HepG2 (cell line): ENCODE results near the gene TRIM25. TPM values are rescaled to one million over a fixed set of nuclear protein-coding genes. Genes with fewer than 3 reads are reported as not detected.

Source experiments
- CREB1 ChIP-seq, 2 experiments: fragments of 450-650 bp in 1 of 2; IDR thresholded peaks; 2 replicates each; pipeline ENCODE4 v1.6.1; 2016 to 2017; ENCODE audit warnings: control low read depth in 1 of 2, mild to moderate bottlenecking in 1 of 2, missing compliant biosample characterization in 1 of 2, missing genetic modification characterization in 1 of 2
- DMAP1 ChIP-seq: IDR thresholded peaks from 2 replicates; pipeline ENCODE4 v1.6.1; 2016
- EED ChIP-seq: sonication (generic); formaldehyde crosslinking; IDR thresholded peaks from 2 replicates; pipeline ENCODE4 v1.5.0; 2020; ENCODE audit warnings: mild to moderate bottlenecking, missing genetic modification reagents
- HCFC1 ChIP-seq: fragments of 150-350 bp; IDR thresholded peaks from 2 replicates; pipeline ENCODE4 v1.6.1; 2014; ENCODE audit warnings: low read depth, low read length
- JDP2 ChIP-seq: sonication (generic); formaldehyde crosslinking; IDR thresholded peaks from 2 replicates; pipeline ENCODE4 v1.8.1; 2022; ENCODE audit warnings: missing genetic modification reagents, borderline replicate concordance
- KDM2A ChIP-seq: sonication (generic); formaldehyde crosslinking; IDR thresholded peaks from 2 replicates; pipeline ENCODE4 v1.4.0; 2020; ENCODE audit warnings: low read depth, missing genetic modification reagents, borderline replicate concordance
- MLXIP ChIP-seq: sonication (generic); formaldehyde crosslinking; IDR thresholded peaks from 2 replicates; pipeline ENCODE4 v1.9.0; 2021; ENCODE audit warnings: missing genetic modification reagents, borderline replicate concordance
- MYNN ChIP-seq: sonication (generic); formaldehyde crosslinking; IDR thresholded peaks from 2 replicates; pipeline ENCODE4 v1.4.0; 2020; ENCODE audit warnings: mild to moderate bottlenecking, low read depth, missing genetic modification reagents
- NAIF1 ChIP-seq: sonication (generic); formaldehyde crosslinking; IDR thresholded peaks from 2 replicates; pipeline ENCODE4 v1.5.0; 2020; ENCODE audit warnings: mild to moderate bottlenecking, missing genetic modification reagents, borderline replicate concordance
- RARG ChIP-seq: sonication (generic); formaldehyde crosslinking; IDR thresholded peaks from 2 replicates; pipeline ENCODE4 v1.4.0; 2020; ENCODE audit warnings: low read depth, mild to moderate bottlenecking, missing genetic modification reagents
- SRSF9 ChIP-seq: fragments of 200-400 bp; formaldehyde crosslinking; IDR thresholded peaks from 2 replicates; pipeline ENCODE4 v1.6.1; 2018; ENCODE audit warnings: borderline replicate concordance, mild to moderate bottlenecking, low read depth, low read length; ENCODE audit not compliant: insufficient read depth, poor library complexity, severe bottlenecking
- TFAP4 ChIP-seq: sonication (generic); IDR thresholded peaks from 2 replicates; pipeline ENCODE4 v1.6.1; 2016; ENCODE audit warnings: low read depth, borderline replicate concordance
- U2AF2 ChIP-seq: fragments of 200-400 bp; formaldehyde crosslinking; IDR thresholded peaks from 2 replicates; pipeline ENCODE4 v1.6.1; 2017; ENCODE audit warnings: low read depth, mild to moderate bottlenecking, low read length
- ZBTB26 ChIP-seq: IDR thresholded peaks from 2 replicates; pipeline ENCODE4 v1.6.1; 2016; ENCODE audit warnings: missing compliant biosample characterization, missing genetic modification reagents, borderline replicate concordance
- ZNF496 ChIP-seq: sonication (generic); formaldehyde crosslinking; IDR thresholded peaks from 2 replicates; pipeline ENCODE4 v1.8.1; 2023; ENCODE audit warnings: mild to moderate bottlenecking, moderate library complexity, missing genetic modification reagents; ENCODE audit not compliant: insufficient replicate concordance
- ZNF598 ChIP-seq: sonication (generic); formaldehyde crosslinking; IDR thresholded peaks from 2 replicates; pipeline ENCODE4 v1.5.1; 2020; ENCODE audit warnings: mild to moderate bottlenecking, missing genetic modification reagents, borderline replicate concordance
- ZNF607 ChIP-seq: sonication (generic); formaldehyde crosslinking; IDR thresholded peaks from 2 replicates; pipeline ENCODE4 v1.5.1; 2020; ENCODE audit warnings: missing genetic modification reagents, mild to moderate bottlenecking, borderline replicate concordance
- ZNF724P ChIP-seq: sonication (generic); formaldehyde crosslinking; IDR thresholded peaks from 2 replicates; pipeline ENCODE4 v1.8.0; 2022; ENCODE audit warnings: missing genetic modification reagents, borderline replicate concordance
- polyA plus RNA-seq, 8 experiments: library from polyadenylated mRNA; depleted of rRNA in 3 of 8; stranded (reverse) in 7 of 8; unstranded in 1 of 8; fragments of >200 nt; fragmentation: Illumina TruSeq in 4 of 8; extraction: Trizol in 4 of 8; gene quantifications; 2 replicates each; pipeline versions ENCODE4 v1.2.1 to v1.2.3, GENCODE V29; 2011 to 2016; ENCODE audit warnings: low read depth in 4 of 8, missing spikeins in 1 of 8, mixed read lengths in 1 of 8; ENCODE audit not compliant: insufficient read depth in 1 of 8
- total RNA-seq, 5 experiments: library from RNA; depleted of rRNA; stranded (reverse); fragments of >200 nt; fragmentation: Illumina TruSeq; extraction: Trizol; gene quantifications; 2 replicates each; pipeline ENCODE4 v1.2.3, GENCODE V29; 2016; ENCODE audit warnings: low read depth in 1 of 5
- TF ChIP-seq, protein P1 (sequence below): sonication (generic); formaldehyde crosslinking; IDR thresholded peaks from 2 replicates; pipeline ENCODE4 v1.4.0; 2020; ENCODE audit warnings: missing genetic modification reagents, mild to moderate bottlenecking, borderline replicate concordance

Gene TRIM25
- total and polyA plus RNA-seq, 2 of the 13 experiments (the other 11 are each of a cell fraction or from before 2014, with no cell fraction given), result 30.8 to 42.2 TPM

- TF ChIP-seq JDP2 (no peak), KDM2A (CRISPR knock-in tag) (peak; percentile 98), MLXIP (no peak), RARG (CRISPR knock-in tag) (no peak), MYNN (CRISPR knock-in tag) (no peak), ZNF496 (no peak), CREB1 (IDR thresholded peaks at IDR 0.05) (no peak), CREB1 (CRISPR knock-in tag; IDR thresholded peaks at IDR 0.05) (no peak), ZNF598 (CRISPR knock-in tag) (peak; percentile 97), EED (CRISPR knock-in tag) (peak; percentile 91), DMAP1 (CRISPR knock-in tag) (peak; percentile 93; the same call in 1 of the 2 replicates), NAIF1 (CRISPR knock-in tag) (no peak), ZNF724P (CRISPR knock-in tag) (peak; percentile 92; the same call in 1 of the 2 replicates), TFAP4 (no peak), SRSF9 (no peak), ZNF607 (CRISPR knock-in tag) (peak; percentile 94), U2AF2 (peak; percentile 60; the same call in 1 of the 2 replicates), HCFC1 (peak; percentile 36; the same call in 1 of the 2 replicates), ZBTB26 (peak; percentile 81; the same call in 1 of the 2 replicates)
- TF ChIP-seq, protein P1, sequence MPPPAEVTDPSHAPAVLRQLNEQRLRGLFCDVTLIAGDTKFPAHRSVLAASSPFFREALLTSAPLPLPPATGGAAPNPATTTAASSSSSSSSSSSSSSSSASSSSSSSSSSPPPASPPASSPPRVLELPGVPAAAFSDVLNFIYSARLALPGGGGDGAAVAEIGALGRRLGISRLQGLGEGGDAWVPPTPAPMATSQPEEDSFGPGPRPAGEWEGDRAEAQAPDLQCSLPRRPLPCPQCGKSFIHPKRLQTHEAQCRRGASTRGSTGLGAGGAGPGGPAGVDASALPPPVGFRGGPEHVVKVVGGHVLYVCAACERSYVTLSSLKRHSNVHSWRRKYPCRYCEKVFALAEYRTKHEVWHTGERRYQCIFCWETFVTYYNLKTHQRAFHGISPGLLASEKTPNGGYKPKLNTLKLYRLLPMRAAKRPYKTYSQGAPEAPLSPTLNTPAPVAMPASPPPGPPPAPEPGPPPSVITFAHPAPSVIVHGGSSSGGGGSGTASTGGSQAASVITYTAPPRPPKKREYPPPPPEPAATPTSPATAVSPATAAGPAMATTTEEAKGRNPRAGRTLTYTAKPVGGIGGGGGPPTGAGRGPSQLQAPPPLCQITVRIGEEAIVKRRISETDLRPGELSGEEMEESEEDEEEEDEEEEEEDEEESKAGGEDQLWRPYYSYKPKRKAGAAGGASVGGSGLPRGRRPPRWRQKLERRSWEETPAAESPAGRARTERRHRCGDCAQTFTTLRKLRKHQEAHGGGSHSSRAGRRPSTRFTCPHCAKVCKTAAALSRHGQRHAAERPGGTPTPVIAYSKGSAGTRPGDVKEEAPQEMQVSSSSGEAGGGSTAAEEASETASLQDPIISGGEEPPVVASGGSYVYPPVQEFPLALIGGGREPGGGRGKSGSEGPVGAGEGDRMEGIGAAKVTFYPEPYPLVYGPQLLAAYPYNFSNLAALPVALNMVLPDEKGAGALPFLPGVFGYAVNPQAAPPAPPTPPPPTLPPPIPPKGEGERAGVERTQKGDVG, result no peak; the same call in none of the 2 replicates
These were observed 47.0 kb upstream of the TRIM25 start, which contains the start of gene COIL (continued) for GRCh38 chr17:56960596-56961538.
